MCF 10A (cell line): ENCODE results near the gene FADD. TPM values are rescaled to one million over a fixed set of nuclear protein-coding genes. Genes with fewer than 3 reads are reported as not detected.

Experiments
- BruUV-seq: library from RNA; stranded (reverse); fragments of 400-500 nt; replicated peaks from 2 replicates; lab custom pipeline; 2021; lab: Mats Ljungman, UMichigan
- CTCF ChIA-PET: fragments of 300-600 bp; sonication (Branson Sonifier 250); formaldehyde crosslinking; extraction: SDS; loops from one replicate; lab custom pipeline; 2021; ENCODE audit warnings: antibody characterized with exemption, inconsistent platforms; lab: Yijun Ruan, JAX
- POLR2A ChIA-PET: fragments of 300-600, 350-650 bp; sonication (Branson Sonifier 250); formaldehyde crosslinking; extraction: SDS; loops from one replicate; lab custom pipeline; 2020; ENCODE audit warnings: antibody characterized with exemption, inconsistent platforms; lab: Yijun Ruan, JAX
- DNase-seq: peaks from one replicate; pipeline ENCODE4 v3.0.0-alpha.2; 2018; ENCODE audit not compliant: unreplicated experiment
- H3K27ac Mint-ChIP-seq: one replicate; pipeline ENCODE4 v1.8.0; 2022; ENCODE audit warnings: mild to moderate bottlenecking, low read depth, mixed read lengths; ENCODE audit not compliant: unreplicated experiment
- H3K27me3 Mint-ChIP-seq: one replicate; pipeline ENCODE4 v1.8.0; 2022; ENCODE audit warnings: mixed read lengths; ENCODE audit not compliant: insufficient read depth, unreplicated experiment
- H3K36me3 Mint-ChIP-seq: one replicate; pipeline ENCODE4 v1.8.0; 2022; ENCODE audit warnings: mild to moderate bottlenecking, moderate library complexity, mixed read lengths; ENCODE audit not compliant: insufficient read depth, unreplicated experiment
- H3K4me1 Mint-ChIP-seq: one replicate; pipeline ENCODE4 v1.8.0; 2022; ENCODE audit warnings: mixed read lengths; ENCODE audit not compliant: insufficient read depth, unreplicated experiment
- H3K4me3 Mint-ChIP-seq: one replicate; pipeline ENCODE4 v1.8.0; 2022; ENCODE audit warnings: mild to moderate bottlenecking, moderate library complexity, mixed read lengths; ENCODE audit not compliant: unreplicated experiment
- H3K9me3 Mint-ChIP-seq: one replicate; pipeline ENCODE4 v1.8.0; 2022; ENCODE audit warnings: mixed read lengths; ENCODE audit not compliant: unreplicated experiment
- CTCF ChIP-seq: fragments of 200-600 bp; IDR thresholded peaks from one replicate; pipeline ENCODE4 v1.8.0; 2022; ENCODE audit warnings: antibody characterized with exemption, mild to moderate bottlenecking; ENCODE audit not compliant: unreplicated experiment
- intact Hi-C: fragments of 100-400 bp; cut with micrococcal nuclease; formaldehyde crosslinking; loops from 2 replicates; pipeline ENCODE4 v1.14.1; 2022
- total RNA-seq: library from RNA; stranded (reverse); gene quantifications from 2 replicates; pipeline ENCODE4 v1.2.3, GENCODE V29; 2022

FADD gene
- total RNA-seq, 1 experiment from 2014 or later, result 37.1 TPM

- Mint-ChIP-seq H3K27me3 (no peaks in the 10 kb centered on the region), H3K9me3 (no peaks in the 10 kb centered on the region), H3K36me3 (no peaks in the 10 kb centered on the region), H3K4me1 (peaks cover 16% of the 10 kb centered on the region), H3K27ac (peak overlapping the region; percentile 85), H3K4me3 (peak overlapping the region; percentile 44)
- intact Hi-C loops, result loop anchor here (1.0 kb wide), 1 partner anchor 37 kb away; the partner anchor contains the start of gene PPFIA1
- TF ChIP-seq CTCF, result no peak
- BruUV-seq, result no TSS peak
- POLR2A ChIA-PET, result interaction anchor here (0.8 to 2.9 kb wide), 9 partner anchors 11 to 40 kb away, joined by 3 to 21 read pairs (median 5); partner anchors contain the start of genes FADD and PPFIA1
- DNase-seq, result peak; percentile 99
- CTCF ChIA-PET, result interaction anchor here (0.5 to 1.4 kb wide), 4 partner anchors 7 to 1042 kb away, joined by 3 to 4 read pairs (median 3); no protein-coding TSS in a partner anchor
Measured at GRCh38 chr11:70233511-70233934, 30.4 kb downstream of the FADD start.

GRCh38 chr11:70233962-70234361 lies 30.9 kb downstream of the FADD start:
- Mint-ChIP-seq H3K4me3 (peak overlapping the region; percentile 44), H3K4me1 (peaks cover 16% of the 10 kb centered on the region), H3K27ac (peak overlapping the region; percentile 85), H3K9me3 (no peaks in the 10 kb centered on the region), H3K27me3 (no peaks in the 10 kb centered on the region), H3K36me3 (no peaks in the 10 kb centered on the region)
- ChIA-PET POLR2A (interaction anchor here (1.1 to 2.9 kb wide), 6 partner anchors 10 to 37 kb away, joined by 4 to 21 read pairs (median 10); partner anchors contain the start of genes FADD and PPFIA1), CTCF (interaction anchor here (0.5 to 1.4 kb wide), 2 partner anchors 8 to 29 kb away, joined by 3 read pairs; no protein-coding TSS in a partner anchor)
- no peak for TF ChIP-seq CTCF
- no TSS peak for BruUV-seq
- intact Hi-C loops, result loop anchor here (1.0 kb wide), 1 partner anchor 36 kb away; the partner anchor contains the start of gene PPFIA1
- no peak for DNase-seq

GRCh38 chr11:70240337-70240736 lies 37.2 kb downstream of the FADD start:
- no peak for TF ChIP-seq CTCF
- Mint-ChIP-seq H3K4me1 (peaks cover 24% of the 10 kb centered on the region), H3K27me3 (no peaks in the 10 kb centered on the region), H3K27ac (no peak overlapping the region), H3K4me3 (no peak overlapping the region), H3K9me3 (peaks cover 7% of the 10 kb centered on the region), H3K36me3 (peaks cover 7% of the 10 kb centered on the region)
- POLR2A ChIA-PET, result interaction anchor here (0.7 to 1.5 kb wide), 2 partner anchors 14 to 35 kb away, joined by 3 read pairs; no protein-coding TSS in a partner anchor
- DNase-seq, result peak; percentile 22
- CTCF ChIA-PET, result no interaction called here
- BruUV-seq, result no TSS peak
- intact Hi-C loops, result no loop called here

- Mint-ChIP-seq H3K9me3 (peaks cover 7% of the 10 kb centered on the region), H3K36me3 (peaks cover 7% of the 10 kb centered on the region), H3K27me3 (no peaks in the 10 kb centered on the region), H3K27ac (no peak overlapping the region), H3K4me1 (peaks cover 27% of the 10 kb centered on the region), H3K4me3 (no peak overlapping the region)
- ChIA-PET POLR2A (no interaction called here), CTCF (no interaction called here)
- no peak for DNase-seq
- intact Hi-C loops, result no loop called here
- no TSS peak for BruUV-seq
- no peak for TF ChIP-seq CTCF
Measured at GRCh38 chr11:70241709-70242108, 38.6 kb downstream of the FADD start.
